ENCODE data around the gene SLF2.

SLF2 gene

GRCh38 chr10:100981178-100981772, 68.5 kb downstream of the SLF2 start:
- no peak for TF ChIP-seq CTCF (IDR thresholded peaks at IDR 0.05; ENCODE audit: low read depth, low read length, missing control alignments)
- DNase-seq (ENCODE audit: extremely low read depth, low read depth) = no peak
- no peak overlapping the region for H3K4me3 ChIP-seq (replicated peaks; ENCODE audit: low read depth, low read length)

GRCh38 chr10:100982916-100983830, 70.4 kb downstream of the SLF2 start:
- TF ChIP-seq CTCF (IDR thresholded peaks at IDR 0.05; ENCODE audit: low read depth, low read length, missing control alignments) = no peak
- no peak for DNase-seq (ENCODE audit: extremely low read depth, low read depth)
- H3K4me3 ChIP-seq (replicated peaks; ENCODE audit: low read depth, low read length) = no peak overlapping the region

- DNase-seq (ENCODE audit: extremely low read depth, low read depth) = no peak
- TF ChIP-seq CTCF (IDR thresholded peaks at IDR 0.05; ENCODE audit: low read depth, low read length, missing control alignments) = no peak
- no peak overlapping the region for H3K4me3 ChIP-seq (replicated peaks; ENCODE audit: low read depth, low read length)
Observed at GRCh38 chr10:100983868-100984671, 71.3 kb downstream of the SLF2 start.

- no peak for TF ChIP-seq CTCF (IDR thresholded peaks at IDR 0.05; ENCODE audit: low read depth, low read length, missing control alignments)
- DNase-seq (ENCODE audit: extremely low read depth, low read depth) = no peak
- no peak overlapping the region for H3K4me3 ChIP-seq (replicated peaks; ENCODE audit: low read depth, low read length)
Observed at GRCh38 chr10:100984672-100985177, 72.0 kb downstream of the SLF2 start.

- no peak overlapping the region for H3K4me3 ChIP-seq (replicated peaks; ENCODE audit: low read depth, low read length)
- DNase-seq (ENCODE audit: extremely low read depth, low read depth) = no peak
- TF ChIP-seq CTCF (IDR thresholded peaks at IDR 0.05; ENCODE audit: low read depth, low read length, missing control alignments) = no peak
Observed at GRCh38 chr10:100985336-100985735, 72.6 kb downstream of the SLF2 start.

- peak overlapping the region; percentile 84 for H3K4me3 ChIP-seq (replicated peaks; ENCODE audit: low read depth, low read length)
- no peak for TF ChIP-seq CTCF (IDR thresholded peaks at IDR 0.05; ENCODE audit: low read depth, low read length, missing control alignments)
- DNase-seq (ENCODE audit: extremely low read depth, low read depth) = no peak
Observed at GRCh38 chr10:100986623-100986951, 73.8 kb downstream of the SLF2 start.
